Hematopoietic multipotent progenitor cell (in vitro differentiated cells): ENCODE data around the gene PRKCB. TPM values are rescaled to one million over a fixed set of nuclear protein-coding genes. Genes with fewer than 3 reads are reported as not detected.
A peak's percentile ranks its signal among the peaks of the same experiment; 100 is the strongest.

Experiments used
- DNase-seq, 3 donors: peaks; one replicate each; pipeline ENCODE4 v3.0.0-alpha.2; 2011 to 2015; ENCODE audit warnings: low read depth in 2 of 3, low spot score in 2 of 3
- total RNA-seq: library from RNA; depleted of rRNA; stranded (reverse); fragments of >200 nt; gene quantifications from one replicate; pipeline ENCODE4 v1.2.3, GENCODE V29; 2012

The PRKCB gene
- total RNA-seq, 1 donor: 71.6 TPM

- DNase-seq: peak in 1 of 3 donors; percentile 24
Observed at GRCh38 chr16:23836078-23836403, 258 bp downstream of the PRKCB start.

GRCh38 chr16:23836404-23837311 lies 875 bp downstream of the PRKCB start:
- DNase-seq: peak in 2 of 3 donors; percentile 78 to 82

- DNase-seq: no peak
Observed at GRCh38 chr16:23837553-23838308, 1.9 kb downstream of the PRKCB start.

GRCh38 chr16:23838485-23839142 lies 2.8 kb downstream of the PRKCB start:
- DNase-seq: no peak

- no peak for DNase-seq
Observed at GRCh38 chr16:23840310-23840709, 4.5 kb downstream of the PRKCB start.

GRCh38 chr16:23842137-23842600 lies 6.4 kb downstream of the PRKCB start:
- no peak for DNase-seq

- no peak for DNase-seq
Observed at GRCh38 chr16:23843143-23843542, 7.4 kb downstream of the PRKCB start.

- no peak for DNase-seq
Observed at GRCh38 chr16:23847251-23847650, 11.5 kb downstream of the PRKCB start.

GRCh38 chr16:23847948-23848347 lies 12.2 kb downstream of the PRKCB start:
- DNase-seq: peak in 1 of 3 donors; percentile 37

- DNase-seq: no peak
Observed at GRCh38 chr16:23848958-23849357, 13.2 kb downstream of the PRKCB start.

GRCh38 chr16:23852794-23853562 lies 17.2 kb downstream of the PRKCB start:
- DNase-seq: no peak

GRCh38 chr16:23855010-23855409 lies 19.2 kb downstream of the PRKCB start:
- DNase-seq: no peak

GRCh38 chr16:23856251-23856709 lies 20.5 kb downstream of the PRKCB start:
- DNase-seq: no peak

- no peak for DNase-seq
Observed at GRCh38 chr16:23857256-23857880, 21.6 kb downstream of the PRKCB start.

- DNase-seq: no peak
Observed at GRCh38 chr16:23857881-23858269, 22.1 kb downstream of the PRKCB start.

GRCh38 chr16:23858542-23858941 lies 22.8 kb downstream of the PRKCB start:
- DNase-seq: no peak

GRCh38 chr16:23859713-23860269 lies 24.0 kb downstream of the PRKCB start:
- peak in 1 of 3 donors; percentile 23 for DNase-seq

- DNase-seq: no peak
Observed at GRCh38 chr16:23861874-23862273, 26.1 kb downstream of the PRKCB start.

- DNase-seq: no peak
Observed at GRCh38 chr16:23862556-23862955, 26.8 kb downstream of the PRKCB start.
